IMR-90 (cell line): ENCODE data around the gene AAGAB. TPM values are rescaled to one million over a fixed set of nuclear protein-coding genes. Genes with fewer than 3 reads are reported as not detected.

Source experiments
- ATAC-seq: fragments of 200-7000 bp; cut with Tn5 transposase; 2 replicates; pipeline ENCODE4 v1.9.1; 2020; ENCODE audit warnings: low read depth, mild to moderate bottlenecking, moderate library complexity
- BruUV-seq: library from RNA; stranded (reverse); fragments of 400-500 nt; replicated peaks from 2 replicates; lab custom pipeline; 2021; lab: Mats Ljungman, UMichigan
- CTCF ChIA-PET: fragments of 300-600 bp; formaldehyde crosslinking; extraction: SDS; loops from one replicate; lab custom pipeline; 2021; ENCODE audit warnings: antibody characterized with exemption; lab: Yijun Ruan, JAX
- POLR2A ChIA-PET: fragments of 300-600 bp; sonication (Branson Sonifier 250); formaldehyde crosslinking; loops from one replicate; lab custom pipeline; 2022; ENCODE audit warnings: antibody characterized with exemption; ENCODE audit not compliant: unreplicated experiment; lab: Charles Lee
- DNase-seq: peaks from one replicate; pipeline ENCODE4 v3.0.0; 2013
- H2AFZ ChIP-seq: replicated peaks from 2 replicates; pipeline ENCODE3; 2013; ENCODE audit warnings: low read length, mild to moderate bottlenecking; ENCODE audit not compliant: poor library complexity
- H2AK5ac ChIP-seq: 2 replicates; pipeline ENCODE4 v1.6.1; 2013; ENCODE audit warnings: low read depth, low read length, inconsistent platforms
- H2AK9ac ChIP-seq: replicated peaks from 2 replicates; pipeline ENCODE3; 2013; ENCODE audit warnings: mild to moderate bottlenecking, low read depth, low read length, moderate library complexity; ENCODE audit not compliant: poor library complexity
- H2BK120ac ChIP-seq: 2 replicates; pipeline ENCODE4 v1.6.1; 2013; ENCODE audit warnings: low read depth, low read length, inconsistent platforms
- H2BK15ac ChIP-seq: 3 replicates; pipeline ENCODE4 v1.6.1; 2013; ENCODE audit warnings: low read depth, low read length, inconsistent platforms
- H2BK20ac ChIP-seq: 2 replicates; pipeline ENCODE4 v1.6.1; 2013; ENCODE audit warnings: low read depth, mild to moderate bottlenecking, inconsistent platforms, low read length, moderate library complexity
- H2BK5ac ChIP-seq: 2 replicates; pipeline ENCODE4 v1.6.1; 2013; ENCODE audit warnings: mild to moderate bottlenecking, low read depth, low read length, inconsistent platforms; ENCODE audit not compliant: poor library complexity, severe bottlenecking
- H3K14ac ChIP-seq: replicated peaks from 2 replicates; pipeline ENCODE4 v1.6.1; 2013; ENCODE audit warnings: low read depth, low read length, inconsistent platforms
- H3K18ac ChIP-seq: 2 replicates; pipeline ENCODE4 v1.6.1; 2013; ENCODE audit warnings: low read depth, low read length, control low read depth
- H3K23ac ChIP-seq: 2 replicates; pipeline ENCODE4 v1.6.1; 2013; ENCODE audit warnings: low read depth, low read length, inconsistent platforms
- H3K27ac ChIP-seq: 2 replicates; pipeline ENCODE4 v1.5.1; 2013; ENCODE audit warnings: mild to moderate bottlenecking, control low read depth, low read length; ENCODE audit not compliant: insufficient read depth
- H3K27me3 ChIP-seq: 2 replicates; pipeline ENCODE4 v1.6.1; 2013; ENCODE audit warnings: low read length; ENCODE audit not compliant: control insufficient read depth, insufficient read depth
- H3K36me3 ChIP-seq: 2 replicates; pipeline ENCODE4 v1.6.1; 2013; ENCODE audit warnings: low read length, mixed read lengths; ENCODE audit not compliant: control insufficient read depth, insufficient read depth
- H3K4ac ChIP-seq: 2 replicates; pipeline ENCODE4 v1.6.1; 2013; ENCODE audit warnings: low read depth, low read length, inconsistent platforms
- H3K4me1 ChIP-seq: 2 replicates; pipeline ENCODE4 v1.6.1; 2013; ENCODE audit warnings: low read length, mixed read lengths; ENCODE audit not compliant: control insufficient read depth, insufficient read depth
- H3K4me2 ChIP-seq: 2 replicates; pipeline ENCODE4 v1.6.1; 2013; ENCODE audit warnings: low read depth, mild to moderate bottlenecking, control low read depth, low read length, moderate library complexity
- H3K4me3 ChIP-seq: 2 replicates; pipeline ENCODE4 v1.5.1; 2013; ENCODE audit warnings: low read depth, mild to moderate bottlenecking, control low read depth, low read length, moderate library complexity; ENCODE audit not compliant: insufficient read depth
- H3K56ac ChIP-seq: 2 replicates; pipeline ENCODE4 v1.6.1; 2013; ENCODE audit warnings: low read length, inconsistent platforms; ENCODE audit not compliant: insufficient read depth; ENCODE audit errors: extremely low read depth
- H3K79me1 ChIP-seq, 2 experiments: 2 replicates each; pipeline ENCODE4 v1.6.1; 2013; ENCODE audit warnings: low read length in 2 of 2, inconsistent platforms in 1 of 2, low read depth in 1 of 2
- H3K9ac ChIP-seq: 2 replicates; pipeline ENCODE4 v1.6.1; 2013; ENCODE audit warnings: low read depth, low read length, control low read depth
- H3K9me1 ChIP-seq: 2 replicates; pipeline ENCODE4 v1.6.1; 2013; ENCODE audit warnings: low read length, inconsistent platforms; ENCODE audit not compliant: insufficient read depth
- H3K9me3 ChIP-seq: 2 replicates; pipeline ENCODE4 v1.6.1; 2013; ENCODE audit warnings: low read length; ENCODE audit not compliant: control insufficient read depth, insufficient read depth
- H4K20me1 ChIP-seq: 2 replicates; pipeline ENCODE4 v1.6.1; 2013; ENCODE audit warnings: low read length, inconsistent platforms; ENCODE audit not compliant: insufficient read depth
- H4K5ac ChIP-seq: 2 replicates; pipeline ENCODE4 v1.6.1; 2013; ENCODE audit warnings: mild to moderate bottlenecking, low read depth, low read length, control low read depth
- H4K8ac ChIP-seq, 2 experiments: 2 replicates each; pipeline ENCODE4 v1.6.1; 2013; ENCODE audit warnings: low read depth in 2 of 2, low read length in 2 of 2, control low read depth in 1 of 2, inconsistent platforms in 1 of 2
- H4K91ac ChIP-seq: 2 replicates; pipeline ENCODE4 v1.6.1; 2013; ENCODE audit warnings: low read depth, low read length, inconsistent platforms; ENCODE audit not compliant: insufficient read depth
- BHLHE40 ChIP-seq: fragments of 150-350 bp; IDR thresholded peaks from 2 replicates; pipeline ENCODE4 v1.6.1; 2016; ENCODE audit warnings: mild to moderate bottlenecking, low read depth, low read length
- CEBPB ChIP-seq: IDR thresholded peaks from 2 replicates; pipeline ENCODE4 v1.6.1; 2012; ENCODE audit warnings: low read depth, low read length, improper control_type of control experiment
- CHD1 ChIP-seq: IDR thresholded peaks from 2 replicates; pipeline ENCODE4 v1.6.1; 2012; ENCODE audit warnings: low read depth, low read length, improper control_type of control experiment
- FOS ChIP-seq: fragments of 150-350 bp; IDR thresholded peaks from 2 replicates; pipeline ENCODE4 v1.6.1; 2016; ENCODE audit warnings: low read depth, low read length
- MAFK ChIP-seq: IDR thresholded peaks from 2 replicates; pipeline ENCODE4 v1.6.1; 2012; ENCODE audit warnings: low read depth, low read length, improper control_type of control experiment
- MAZ ChIP-seq: IDR thresholded peaks from 2 replicates; pipeline ENCODE4 v1.6.1; 2012; ENCODE audit warnings: low read depth, mild to moderate bottlenecking, low read length, improper control_type of control experiment, moderate library complexity, borderline replicate concordance
- MXI1 ChIP-seq: IDR thresholded peaks from 2 replicates; pipeline ENCODE4 v1.6.1; 2012; ENCODE audit warnings: low read depth, mild to moderate bottlenecking, low read length, moderate library complexity, borderline replicate concordance
- NFE2L2 ChIP-seq: fragments of 150-350 bp; IDR thresholded peaks from 2 replicates; pipeline ENCODE4 v1.6.1; 2016; ENCODE audit warnings: low read depth, mild to moderate bottlenecking, low read length
- POLR2A ChIP-seq: IDR thresholded peaks from 2 replicates; pipeline ENCODE4 v1.6.1; 2012; ENCODE audit warnings: mild to moderate bottlenecking, low read depth, low read length
- RAD21 ChIP-seq: IDR thresholded peaks from 2 replicates; pipeline ENCODE4 v1.6.1; 2012; ENCODE audit warnings: low read length, improper control_type of control experiment
- RCOR1 ChIP-seq: IDR thresholded peaks from 2 replicates; pipeline ENCODE4 v1.6.1; 2012; ENCODE audit warnings: mild to moderate bottlenecking, low read length, improper control_type of control experiment; ENCODE audit not compliant: insufficient replicate concordance
- RFX5 ChIP-seq: IDR thresholded peaks from 2 replicates; pipeline ENCODE4 v1.8.0; 2012; ENCODE audit warnings: low read depth, mild to moderate bottlenecking, low read length, moderate library complexity
- SMC3 ChIP-seq: fragments of 150-350 bp; IDR thresholded peaks from 2 replicates; pipeline ENCODE4 v1.6.1; 2016; ENCODE audit warnings: low read depth, mild to moderate bottlenecking, antibody characterized with exemption, low read length, moderate library complexity
- WGBS, 2 experiments: methylation state at CpG; one replicate each; pipeline versions ENCODE4 v1.1.5 to v1.1.7; 2013; ENCODE audit warnings: missing lambda C conversion rate in 2 of 2; ENCODE audit not compliant: insufficient read length in 1 of 2; ENCODE audit errors: extremely low coverage in 2 of 2; 5-methylcytosine and 5-hydroxymethylcytosine counted together
- dilution Hi-C: fragments of 300-500 bp; cut with HindIII; formaldehyde crosslinking; loops from one replicate; pipeline ENCODE4 v1.14.3; 2018; ENCODE audit warnings: low sequenced_read_pairs; ENCODE audit not compliant: unreplicated experiment
- in situ Hi-C: fragments of 300-500 bp; cut with MboI; formaldehyde crosslinking; loops from 3 replicates; pipeline ENCODE4 v1.14.3; 2019; ENCODE audit warnings: low sequenced_read_pairs, inconsistent platforms, mixed read lengths
- intact Hi-C: fragments of 100-400 bp; cut with micrococcal nuclease; formaldehyde crosslinking; loops from 2 replicates; pipeline ENCODE4 v1.10.0; 2022
- polyA plus RNA-seq, 3 experiments: library from polyadenylated mRNA; depleted of rRNA; stranded (reverse); fragments of >200 nt; gene quantifications; 2 replicates each; pipeline ENCODE4 v1.2.3, GENCODE V29; 2012; ENCODE audit warnings: low replicate concordance in 1 of 3
- total RNA-seq: library from RNA; depleted of rRNA; stranded (reverse); fragments of >200 nt; gene quantifications from 2 replicates; pipeline ENCODE4 v1.2.3, GENCODE V29; 2012
- TF ChIP-seq, protein P1 (sequence below): fragments of 150-350 bp; IDR thresholded peaks from 2 replicates; pipeline ENCODE4 v1.6.1; 2017; ENCODE audit warnings: mild to moderate bottlenecking, antibody characterized with exemption, low read length, low read depth
- TF ChIP-seq, protein P2 (sequence below): fragments of 150-350 bp; IDR thresholded peaks from 2 replicates; pipeline ENCODE4 v1.6.1; 2016; ENCODE audit warnings: low read depth, mild to moderate bottlenecking, low read length, moderate library complexity, borderline replicate concordance

The AAGAB gene
- total and polyA plus RNA-seq, 2 of the 4 experiments (the other 2 are of a cell fraction) = 26.1 to 69.7 TPM

DNA sequence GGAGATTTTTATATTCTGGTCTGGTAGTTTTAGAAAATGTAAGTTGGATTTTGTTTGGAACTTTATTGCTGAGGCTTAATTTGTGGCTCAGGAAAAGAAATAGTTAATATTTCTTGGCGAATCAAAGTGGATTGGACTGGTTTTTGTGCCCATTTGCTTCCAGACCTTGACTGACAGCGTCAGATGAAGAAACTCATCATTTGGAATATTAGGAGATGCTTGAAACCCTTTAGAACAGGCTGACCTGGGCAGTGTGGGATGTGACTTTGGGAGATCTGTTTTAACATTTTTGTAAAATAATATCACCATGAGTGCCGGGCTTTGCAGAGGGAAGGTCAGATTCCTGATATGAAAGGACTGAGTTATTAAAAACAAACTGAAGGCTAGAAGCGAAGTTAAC lies 83.0 kb downstream of the AAGAB start:
- Histone ChIP-seq H3K14ac (no peak overlapping the region), H2AK9ac (no peak overlapping the region), H3K9me1 (peaks cover 70% of the 10 kb centered on the region), H3K23ac (0 out of 2 replicates have a peak overlapping the region, but pooled peaks have one; percentile 18), H2BK5ac (peak overlapping the region; percentile 68), H3K27ac (no peak overlapping the region; the same call in 1 of the 2 replicates), H2AFZ (no peak overlapping the region), H3K4me3 (no peak overlapping the region), H3K36me3 (peaks cover 84% of the 10 kb centered on the region), H3K4me2 (no peak overlapping the region), H2BK15ac (no peak overlapping the region), H3K9me3 (no peaks in the 10 kb centered on the region), H3K18ac (no peak overlapping the region), H4K8ac (peak overlapping the region; percentile 6 to 55; a peak in 3 of 4 replicates), H3K9ac (no peak overlapping the region), H4K91ac (0 out of 2 replicates have a peak overlapping the region, but pooled peaks have one; percentile 51), H4K20me1 (peaks cover 22% of the 10 kb centered on the region), H4K5ac (no peak overlapping the region), H2BK120ac (0 out of 2 replicates have a peak overlapping the region, but pooled peaks have one; percentile 28), H2BK20ac (0 out of 2 replicates have a peak overlapping the region, but pooled peaks have one; percentile 27), H3K4me1 (peaks cover 72% of the 10 kb centered on the region), H2AK5ac (no peak overlapping the region), H3K79me1 (peaks cover 75 to 99% of the 10 kb centered on the region in 2 experiments), H3K56ac (no peak overlapping the region; the same call in 1 of the 2 replicates), H3K27me3 (no peaks in the 10 kb centered on the region), H3K4ac (0 out of 2 replicates have a peak overlapping the region, but pooled peaks have one; percentile 4)
- CTCF ChIA-PET = no interaction called here
- in situ Hi-C loops (no loop called here), intact Hi-C loops (loop anchor here (2.0 kb wide), 1 partner anchor 65 kb away; no protein-coding TSS in a partner anchor), dilution Hi-C loops (no loop called here)
- no TSS peak for BruUV-seq
- DNase-seq (no peak), ATAC-seq (no peak)
- POLR2A ChIA-PET = no interaction called here
- WGBS, 2 experiments = 100% methylated on average over 1 of the region's 4 CpGs; no CpG with 5 or more reads in 1 of the 2 experiments
- TF ChIP-seq MAFK (no peak), RFX5 (no peak), NFE2L2 (no peak), SMC3 (no peak), RAD21 (no peak), CHD1 (no peak), CEBPB (no peak), MAZ (no peak), BHLHE40 (no peak), POLR2A (no peak), FOS (no peak), MXI1 (no peak), RCOR1 (no peak)
- TF ChIP-seq, protein P1, sequence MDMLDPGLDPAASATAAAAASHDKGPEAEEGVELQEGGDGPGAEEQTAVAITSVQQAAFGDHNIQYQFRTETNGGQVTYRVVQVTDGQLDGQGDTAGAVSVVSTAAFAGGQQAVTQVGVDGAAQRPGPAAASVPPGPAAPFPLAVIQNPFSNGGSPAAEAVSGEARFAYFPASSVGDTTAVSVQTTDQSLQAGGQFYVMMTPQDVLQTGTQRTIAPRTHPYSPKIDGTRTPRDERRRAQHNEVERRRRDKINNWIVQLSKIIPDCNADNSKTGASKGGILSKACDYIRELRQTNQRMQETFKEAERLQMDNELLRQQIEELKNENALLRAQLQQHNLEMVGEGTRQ = no peak
- TF ChIP-seq, protein P2, sequence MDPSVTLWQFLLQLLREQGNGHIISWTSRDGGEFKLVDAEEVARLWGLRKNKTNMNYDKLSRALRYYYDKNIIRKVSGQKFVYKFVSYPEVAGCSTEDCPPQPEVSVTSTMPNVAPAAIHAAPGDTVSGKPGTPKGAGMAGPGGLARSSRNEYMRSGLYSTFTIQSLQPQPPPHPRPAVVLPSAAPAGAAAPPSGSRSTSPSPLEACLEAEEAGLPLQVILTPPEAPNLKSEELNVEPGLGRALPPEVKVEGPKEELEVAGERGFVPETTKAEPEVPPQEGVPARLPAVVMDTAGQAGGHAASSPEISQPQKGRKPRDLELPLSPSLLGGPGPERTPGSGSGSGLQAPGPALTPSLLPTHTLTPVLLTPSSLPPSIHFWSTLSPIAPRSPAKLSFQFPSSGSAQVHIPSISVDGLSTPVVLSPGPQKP = no peak
